NCI-H82 treated with DMSO at 0.1 percent for 48 hours (cell line): ENCODE data around the gene ABHD2.
"Not testable (repeated sequence)": the region's sequence is repeated elsewhere in the genome, so short reads cannot be mapped to it uniquely, and the experiment has no call there.

ENCODE experiments used
- DNase-seq: peaks from one replicate; lab custom pipeline; 2025; ENCODE audit not compliant: unreplicated experiment; lab: John Stamatoyannopoulos, UW

The ABHD2 gene

GRCh38 chr15:89136818-89137772 is 48.8 kb downstream of the ABHD2 start:
- DNase-seq = no peak

DNA sequence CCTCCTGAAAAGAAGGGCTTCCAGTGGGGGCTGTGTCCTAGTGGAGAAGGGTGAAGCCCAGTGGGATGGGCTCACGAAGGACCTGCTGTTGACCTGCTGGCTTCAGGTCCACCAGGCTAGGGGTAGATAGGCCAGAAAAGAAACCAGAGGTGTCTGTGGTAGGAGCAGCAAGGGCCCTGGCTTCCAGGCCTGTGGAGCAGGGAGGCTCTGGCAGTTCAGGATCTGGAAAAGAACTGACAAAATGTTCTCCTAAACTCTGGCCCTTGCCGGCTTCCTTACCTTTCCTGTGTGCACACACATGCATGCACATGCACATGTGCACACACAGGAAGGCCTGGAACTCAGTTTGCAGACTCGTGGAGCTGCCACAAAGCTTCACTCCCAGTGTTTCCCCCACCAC is 49.7 kb downstream of the ABHD2 start:
- DNase-seq = no peak

DNA sequence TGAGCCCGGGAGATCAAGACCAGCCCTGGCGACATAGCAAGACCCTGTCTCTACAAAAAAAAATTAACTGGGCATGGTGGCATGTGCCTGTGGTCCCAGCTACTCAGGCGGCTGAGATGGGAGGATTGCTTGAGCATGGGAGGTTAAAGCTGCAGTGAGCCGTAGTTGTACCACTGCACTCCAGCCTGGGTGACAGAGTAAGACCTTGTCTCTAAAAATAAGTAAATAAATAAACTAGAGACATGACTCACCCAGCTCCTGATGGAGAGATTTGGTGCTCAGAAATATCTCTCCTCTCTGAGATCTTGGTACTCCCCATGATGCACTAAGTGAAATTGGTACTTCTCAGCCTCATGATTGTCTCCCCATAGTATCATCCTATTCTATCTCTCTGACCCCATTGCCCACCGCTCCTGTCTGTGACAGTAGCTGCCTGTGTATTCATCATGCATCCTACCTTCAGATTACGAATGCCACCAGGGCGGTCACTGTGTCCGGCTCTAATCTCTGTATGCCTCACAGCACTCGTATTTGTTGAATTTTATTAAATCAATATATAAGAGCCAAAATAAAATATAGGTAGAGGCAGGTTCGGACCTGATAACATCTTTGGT is 50.9 kb downstream of the ABHD2 start:
- no peak for DNase-seq

- no peak for DNase-seq
These were observed 51.6 kb downstream of the ABHD2 start for GRCh38 chr15:89139613-89140499.

- DNase-seq = no peak
These were observed 52.3 kb downstream of the ABHD2 start for GRCh38 chr15:89140595-89140994.

- DNase-seq = not testable (repeated sequence)
These were observed 52.9 kb downstream of the ABHD2 start for GRCh38 chr15:89141159-89141558.

DNA sequence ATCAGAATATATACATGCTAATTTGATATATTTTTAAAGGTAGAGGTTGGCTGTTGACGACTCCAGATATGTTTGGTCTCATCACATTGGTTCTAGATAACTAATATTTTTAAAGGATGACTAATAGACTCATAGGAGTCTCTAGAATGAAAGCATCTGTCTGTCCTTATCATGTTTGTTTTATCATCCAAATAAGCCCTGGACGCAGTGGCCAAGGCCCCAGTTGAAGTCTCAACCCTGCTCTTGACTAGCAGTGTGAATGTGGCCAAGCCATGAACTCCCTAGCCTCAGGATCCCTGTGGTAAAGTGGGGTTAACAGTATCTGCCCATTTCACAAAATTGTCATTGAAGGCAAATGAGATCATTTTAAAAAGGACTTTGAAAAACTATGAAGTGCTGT is 53.6 kb downstream of the ABHD2 start:
- no peak for DNase-seq

DNA sequence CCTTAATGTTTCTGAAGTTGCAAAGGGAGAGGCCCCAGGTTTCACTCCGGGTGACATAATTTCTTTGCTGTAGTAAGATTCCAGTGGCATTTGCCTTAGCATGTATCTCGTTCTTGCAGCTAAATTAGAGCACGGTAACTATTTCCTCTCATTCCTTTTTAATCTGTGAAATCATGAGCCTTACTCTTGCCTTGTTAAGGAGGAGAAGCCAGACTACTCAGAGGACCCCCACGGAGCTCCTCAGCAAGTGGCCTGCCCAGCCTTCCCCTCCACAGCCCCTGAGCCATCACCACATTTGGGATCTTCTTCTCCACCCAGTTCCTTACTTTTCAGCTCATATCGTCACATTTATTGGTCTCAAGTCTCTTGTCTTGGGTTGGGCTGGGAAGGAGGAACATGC is 54.2 kb downstream of the ABHD2 start:
- no peak for DNase-seq

DNA sequence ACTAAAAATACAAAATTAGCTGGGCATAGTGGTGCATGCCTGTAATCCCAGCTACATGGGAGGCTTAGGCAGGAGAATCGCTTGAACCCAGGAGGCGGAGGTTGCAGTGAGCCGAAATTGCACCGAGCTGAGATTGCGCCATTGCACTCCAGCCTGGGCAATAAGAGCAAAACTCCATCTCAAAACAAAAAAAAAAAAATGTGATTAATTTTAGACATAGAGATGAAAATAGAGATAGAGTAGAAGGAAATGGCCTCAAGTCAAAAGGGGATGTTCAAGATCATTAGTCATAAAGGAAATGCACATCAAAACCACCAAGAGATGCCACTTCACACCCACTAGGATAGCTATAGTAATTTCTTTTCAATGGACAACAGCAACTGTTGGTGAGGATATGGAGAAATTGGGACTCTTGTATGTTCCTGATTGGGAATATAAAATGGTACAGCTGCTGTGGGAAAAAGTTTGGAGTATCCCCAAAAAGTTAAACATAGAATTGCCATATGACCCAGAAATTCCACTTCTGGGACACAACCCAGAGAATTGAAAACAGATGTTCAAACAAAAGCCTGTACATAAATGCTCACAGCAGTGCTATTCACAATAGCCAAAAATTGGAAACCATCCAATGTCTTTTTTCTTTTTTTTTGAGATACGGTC is 55.4 kb downstream of the ABHD2 start:
- no peak for DNase-seq

- DNase-seq = no peak
These were observed 56.2 kb downstream of the ABHD2 start for GRCh38 chr15:89144491-89144890.

- no peak for DNase-seq
These were observed 58.1 kb downstream of the ABHD2 start for GRCh38 chr15:89146366-89146765.

DNA sequence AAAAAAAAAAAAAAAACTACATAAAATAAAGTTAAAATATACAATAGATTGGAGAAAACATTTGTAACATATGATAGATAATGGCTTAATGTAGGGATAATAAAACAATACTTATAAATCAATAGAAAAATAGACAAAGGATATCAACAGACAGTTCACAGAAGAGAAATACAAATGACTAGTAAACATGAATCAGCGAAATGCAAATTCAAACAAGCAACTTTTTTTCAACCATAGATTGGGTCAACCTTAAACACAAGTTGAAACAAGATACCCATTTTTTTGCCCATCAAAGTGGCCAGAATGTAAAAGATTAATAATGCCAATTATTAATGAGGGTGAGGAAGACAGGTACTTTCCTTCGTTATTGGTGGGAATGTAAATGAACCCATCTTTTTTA is 59.9 kb downstream of the ABHD2 start:
- DNase-seq = no peak

- no peak for DNase-seq
These were observed 61.3 kb downstream of the ABHD2 start for GRCh38 chr15:89149501-89150101.

- no peak for DNase-seq
These were observed 62.0 kb downstream of the ABHD2 start for GRCh38 chr15:89150287-89150686.

GRCh38 chr15:89150762-89151664 is 62.8 kb downstream of the ABHD2 start:
- DNase-seq = no peak

- DNase-seq = no peak
These were observed 66.9 kb downstream of the ABHD2 start for GRCh38 chr15:89155122-89155521.

- DNase-seq = no peak
These were observed 67.4 kb downstream of the ABHD2 start for GRCh38 chr15:89155656-89156055.

DNA sequence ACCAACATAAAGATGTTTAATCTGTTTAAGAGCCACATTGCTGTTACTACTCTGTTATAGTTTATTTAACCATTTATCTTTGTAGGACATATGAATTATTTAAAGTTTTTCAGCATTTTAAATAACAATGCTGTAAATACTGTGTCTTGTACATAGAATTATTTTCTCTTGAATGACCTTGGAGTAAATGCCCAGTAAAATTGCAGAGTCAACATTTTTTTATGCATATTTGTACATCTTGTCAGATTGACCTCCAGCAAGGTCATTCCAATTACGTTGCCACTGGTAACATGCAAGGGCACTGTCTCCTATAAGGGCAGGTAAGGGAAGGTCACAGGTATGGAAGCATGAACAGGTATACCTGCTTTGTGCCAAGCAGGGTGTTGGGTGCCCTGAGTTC is 68.8 kb downstream of the ABHD2 start:
- no peak for DNase-seq

- DNase-seq = no peak
These were observed 69.8 kb downstream of the ABHD2 start for GRCh38 chr15:89157918-89158564.
